ENCODE measurements around the gene METTL3.
A peak's percentile ranks its signal among the peaks of the same experiment; 100 is the strongest.

METTL3 gene

GRCh38 chr14:21476523-21476924 lies 34.6 kb downstream of the METTL3 start:
- H2AFZ ChIP-seq (ENCODE audit: low read length, unreplicated experiment) = peak overlapping the region; percentile 79
- peak overlapping the region; percentile 95 for H3K4me3 ChIP-seq (ENCODE audit: low read depth, low read length)
- H3K27ac ChIP-seq (ENCODE audit: low read depth, low read length) = peak overlapping the region; percentile 37; the same call in 1 of the 2 replicates
- H3K79me2 ChIP-seq (ENCODE audit: control insufficient read depth, insufficient read depth, low read length, unreplicated experiment) = peaks cover 51% of the 10 kb centered on the region
- no peaks in the 10 kb centered on the region for H3K27me3 ChIP-seq (ENCODE audit: insufficient read depth, low read length)
- peaks cover 11% of the 10 kb centered on the region for H3K4me1 ChIP-seq (ENCODE audit: control insufficient read depth, insufficient read depth, low read length, unreplicated experiment)
- H3K36me3 ChIP-seq (ENCODE audit: insufficient read depth, low read length) = no peaks in the 10 kb centered on the region; the same call in 1 of the 2 replicates

GRCh38 chr14:21475767-21476522 lies 35.2 kb downstream of the METTL3 start:
- Histone ChIP-seq H3K4me1 (ENCODE audit: control insufficient read depth, insufficient read depth, low read length, unreplicated experiment) (peaks cover 11% of the 10 kb centered on the region), H3K27me3 (ENCODE audit: insufficient read depth, low read length) (no peaks in the 10 kb centered on the region), H3K27ac (ENCODE audit: low read depth, low read length) (no peak overlapping the region), H3K4me3 (ENCODE audit: low read depth, low read length) (peak overlapping the region; percentile 95), H2AFZ (ENCODE audit: low read length, unreplicated experiment) (peak overlapping the region; percentile 79), H3K79me2 (ENCODE audit: control insufficient read depth, insufficient read depth, low read length, unreplicated experiment) (peaks cover 46% of the 10 kb centered on the region), H3K36me3 (ENCODE audit: insufficient read depth, low read length) (no peaks in the 10 kb centered on the region; the same call in 1 of the 2 replicates)

GRCh38 chr14:21467616-21468015 lies 43.5 kb downstream of the METTL3 start:
- peaks cover 9% of the 10 kb centered on the region for H3K4me1 ChIP-seq (ENCODE audit: control insufficient read depth, insufficient read depth, low read length, unreplicated experiment)
- no peak overlapping the region for H2AFZ ChIP-seq (ENCODE audit: low read length, unreplicated experiment)
- H3K27ac ChIP-seq (ENCODE audit: low read depth, low read length) = peak overlapping the region; percentile 72
- H3K27me3 ChIP-seq (ENCODE audit: insufficient read depth, low read length) = no peaks in the 10 kb centered on the region
- peaks cover 5% of the 10 kb centered on the region; the same call in 1 of the 2 replicates for H3K36me3 ChIP-seq (ENCODE audit: insufficient read depth, low read length)
- no peak overlapping the region for H3K4me3 ChIP-seq (ENCODE audit: low read depth, low read length)
- no peaks in the 10 kb centered on the region for H3K79me2 ChIP-seq (ENCODE audit: control insufficient read depth, insufficient read depth, low read length, unreplicated experiment)

GRCh38 chr14:21455912-21456667 lies 55.0 kb downstream of the METTL3 start, which contains the start of gene CHD8:
CHD8 (minus strand) TSS chr14:21456123; CDS start chr14:21431643, 24,480 bp downstream.
- H3K36me3 ChIP-seq (ENCODE audit: insufficient read depth, low read length) = 0 out of 2 replicates have a peak, but pooled peaks cover 3% of the 10 kb centered on the region
- H3K27me3 ChIP-seq (ENCODE audit: insufficient read depth, low read length) = no peaks in the 10 kb centered on the region
- H3K4me1 ChIP-seq (ENCODE audit: control insufficient read depth, insufficient read depth, low read length, unreplicated experiment) = no peaks in the 10 kb centered on the region
- H3K4me3 ChIP-seq (ENCODE audit: low read depth, low read length) = peak within 1 kb of the TSS; percentile 90
- peak within 1 kb of the TSS; percentile 89 for H3K27ac ChIP-seq (ENCODE audit: low read depth, low read length)
- H2AFZ ChIP-seq (ENCODE audit: low read length, unreplicated experiment) = peak within 1 kb of the TSS; percentile 99
- H3K79me2 ChIP-seq (ENCODE audit: control insufficient read depth, insufficient read depth, low read length, unreplicated experiment) = peaks cover 44% of the 10 kb centered on the region

- Histone ChIP-seq H2AFZ (ENCODE audit: low read length, unreplicated experiment) (peak overlapping the region; percentile 92), H3K4me3 (ENCODE audit: low read depth, low read length) (peak overlapping the region; percentile 90), H3K27me3 (ENCODE audit: insufficient read depth, low read length) (no peaks in the 10 kb centered on the region), H3K27ac (ENCODE audit: low read depth, low read length) (peak overlapping the region; percentile 62), H3K79me2 (ENCODE audit: control insufficient read depth, insufficient read depth, low read length, unreplicated experiment) (peaks cover 49% of the 10 kb centered on the region), H3K36me3 (ENCODE audit: insufficient read depth, low read length) (0 out of 2 replicates have a peak, but pooled peaks cover 3% of the 10 kb centered on the region), H3K4me1 (ENCODE audit: control insufficient read depth, insufficient read depth, low read length, unreplicated experiment) (peaks cover 2% of the 10 kb centered on the region)
Measured at GRCh38 chr14:21455592-21455911, 55.6 kb downstream of the METTL3 start.

GRCh38 chr14:21454843-21455544 lies 56.1 kb downstream of the METTL3 start:
- Histone ChIP-seq H3K4me3 (ENCODE audit: low read depth, low read length) (peak overlapping the region; percentile 90), H3K36me3 (ENCODE audit: insufficient read depth, low read length) (0 out of 2 replicates have a peak, but pooled peaks cover 3% of the 10 kb centered on the region), H2AFZ (ENCODE audit: low read length, unreplicated experiment) (peak overlapping the region; percentile 92), H3K27me3 (ENCODE audit: insufficient read depth, low read length) (no peaks in the 10 kb centered on the region), H3K27ac (ENCODE audit: low read depth, low read length) (0 out of 2 replicates have a peak overlapping the region, but pooled peaks have one; percentile 62), H3K4me1 (ENCODE audit: control insufficient read depth, insufficient read depth, low read length, unreplicated experiment) (peaks cover 8% of the 10 kb centered on the region), H3K79me2 (ENCODE audit: control insufficient read depth, insufficient read depth, low read length, unreplicated experiment) (peaks cover 55% of the 10 kb centered on the region)

GRCh38 chr14:21449899-21450216 lies 61.3 kb downstream of the METTL3 start:
- Histone ChIP-seq H3K27me3 (ENCODE audit: insufficient read depth, low read length) (no peaks in the 10 kb centered on the region), H3K4me3 (ENCODE audit: low read depth, low read length) (no peak overlapping the region), H2AFZ (ENCODE audit: low read length, unreplicated experiment) (no peak overlapping the region), H3K4me1 (ENCODE audit: control insufficient read depth, insufficient read depth, low read length, unreplicated experiment) (peaks cover 14% of the 10 kb centered on the region), H3K27ac (ENCODE audit: low read depth, low read length) (no peak overlapping the region), H3K36me3 (ENCODE audit: insufficient read depth, low read length) (no peaks in the 10 kb centered on the region; the same call in 1 of the 2 replicates), H3K79me2 (ENCODE audit: control insufficient read depth, insufficient read depth, low read length, unreplicated experiment) (peaks cover 85% of the 10 kb centered on the region)
